Measurements from ENCODE around the gene FEZF1.

The FEZF1 gene

DNA sequence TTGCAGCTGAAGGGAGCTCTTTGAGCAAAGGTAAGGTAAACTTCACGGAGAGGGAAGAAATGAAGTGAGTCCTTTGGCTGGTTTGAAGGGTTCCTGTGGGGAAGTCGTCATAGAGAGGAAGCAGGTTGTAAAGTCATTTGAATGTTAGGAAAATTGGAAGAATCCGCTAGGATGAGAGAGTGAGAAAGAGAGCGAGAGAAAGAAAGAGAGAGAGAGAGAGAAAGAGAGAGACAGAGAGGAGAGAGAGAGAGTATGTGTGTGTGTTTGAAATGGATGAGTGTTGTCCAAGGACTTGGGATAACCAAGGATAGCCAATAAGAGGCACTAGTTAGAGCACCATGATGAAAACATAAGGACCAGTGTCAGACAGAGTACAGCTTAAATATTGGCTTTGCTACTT, 43.1 kb downstream of the FEZF1 start:
- TF ChIP-seq, protein P1, sequence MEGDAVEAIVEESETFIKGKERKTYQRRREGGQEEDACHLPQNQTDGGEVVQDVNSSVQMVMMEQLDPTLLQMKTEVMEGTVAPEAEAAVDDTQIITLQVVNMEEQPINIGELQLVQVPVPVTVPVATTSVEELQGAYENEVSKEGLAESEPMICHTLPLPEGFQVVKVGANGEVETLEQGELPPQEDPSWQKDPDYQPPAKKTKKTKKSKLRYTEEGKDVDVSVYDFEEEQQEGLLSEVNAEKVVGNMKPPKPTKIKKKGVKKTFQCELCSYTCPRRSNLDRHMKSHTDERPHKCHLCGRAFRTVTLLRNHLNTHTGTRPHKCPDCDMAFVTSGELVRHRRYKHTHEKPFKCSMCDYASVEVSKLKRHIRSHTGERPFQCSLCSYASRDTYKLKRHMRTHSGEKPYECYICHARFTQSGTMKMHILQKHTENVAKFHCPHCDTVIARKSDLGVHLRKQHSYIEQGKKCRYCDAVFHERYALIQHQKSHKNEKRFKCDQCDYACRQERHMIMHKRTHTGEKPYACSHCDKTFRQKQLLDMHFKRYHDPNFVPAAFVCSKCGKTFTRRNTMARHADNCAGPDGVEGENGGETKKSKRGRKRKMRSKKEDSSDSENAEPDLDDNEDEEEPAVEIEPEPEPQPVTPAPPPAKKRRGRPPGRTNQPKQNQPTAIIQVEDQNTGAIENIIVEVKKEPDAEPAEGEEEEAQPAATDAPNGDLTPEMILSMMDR (conservative IDR thresholded peaks at IDR 0.05; ENCODE audit: low read depth, low read length): no peak
- no peak overlapping the region for H3K4me3 ChIP-seq (ENCODE audit: low read depth, low read length)
- DNase-seq (ENCODE audit: low read depth): no peak

DNA sequence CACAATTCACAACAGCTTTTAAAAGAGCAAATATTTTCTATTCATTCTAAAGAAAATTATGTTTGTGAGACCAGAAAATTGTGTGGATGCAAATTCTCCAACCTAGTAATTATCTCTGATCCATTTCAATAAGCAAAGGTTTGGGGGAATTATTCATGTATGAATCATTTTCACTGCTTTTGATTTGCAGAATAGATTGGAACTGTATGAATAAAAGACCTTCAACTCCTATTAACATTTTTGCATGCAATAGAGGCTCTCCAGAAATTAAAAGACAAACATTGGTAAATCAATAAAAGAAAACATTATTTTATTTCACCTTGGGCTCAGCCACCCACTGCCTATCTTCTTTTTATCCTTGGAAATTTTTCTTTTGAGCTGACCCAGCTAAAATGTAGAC, 43.5 kb downstream of the FEZF1 start:
- H3K4me3 ChIP-seq (ENCODE audit: low read depth, low read length): no peak overlapping the region
- TF ChIP-seq, protein P1 (conservative IDR thresholded peaks at IDR 0.05; ENCODE audit: low read depth, low read length): no peak
- no peak for DNase-seq (ENCODE audit: low read depth)

DNA sequence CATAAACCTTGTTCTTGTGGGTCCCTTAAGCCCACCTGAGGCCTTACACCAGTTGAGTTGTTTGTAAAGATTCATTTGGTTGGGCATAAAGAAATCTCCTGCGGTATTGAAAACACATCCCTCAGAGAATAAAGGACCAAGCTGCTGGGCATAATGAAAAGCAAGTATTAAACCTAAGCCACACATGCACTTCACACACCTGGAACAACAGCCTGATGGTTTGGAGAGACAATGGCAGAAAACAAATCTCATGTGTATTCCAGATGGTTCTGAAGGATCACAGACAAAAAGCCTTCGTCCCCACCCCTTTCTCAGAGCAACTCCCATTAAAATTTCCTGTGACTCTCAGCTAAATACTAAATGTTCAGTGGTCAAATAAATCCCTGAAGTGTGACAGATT, 44.2 kb downstream of the FEZF1 start:
- DNase-seq (ENCODE audit: low read depth): no peak
- H3K4me3 ChIP-seq (ENCODE audit: low read depth, low read length): no peak overlapping the region
- TF ChIP-seq, protein P1 (conservative IDR thresholded peaks at IDR 0.05; ENCODE audit: low read depth, low read length): no peak

DNA sequence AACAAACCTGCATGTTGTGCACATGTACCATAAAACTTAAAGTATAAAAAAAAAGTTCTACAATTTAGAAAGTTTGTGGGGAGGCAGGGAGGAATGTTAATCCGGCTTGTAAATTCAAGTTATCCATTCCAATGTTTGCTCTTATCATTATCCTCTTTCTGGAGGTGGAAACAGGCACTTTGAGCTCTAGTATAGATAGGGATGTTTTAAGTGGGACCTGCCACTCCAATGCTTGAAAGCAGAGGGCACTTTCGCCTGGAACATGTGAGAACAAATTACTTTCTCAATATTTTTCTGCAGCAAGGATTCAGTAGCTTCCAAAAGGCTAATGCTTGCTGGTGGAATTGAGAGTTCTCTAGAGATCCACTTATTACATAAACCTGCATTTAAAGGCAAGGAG, 45.6 kb downstream of the FEZF1 start:
- no peak for DNase-seq (ENCODE audit: low read depth)
- H3K4me3 ChIP-seq (ENCODE audit: low read depth, low read length): no peak overlapping the region
- TF ChIP-seq, protein P1 (conservative IDR thresholded peaks at IDR 0.05; ENCODE audit: low read depth, low read length): no peak

DNA sequence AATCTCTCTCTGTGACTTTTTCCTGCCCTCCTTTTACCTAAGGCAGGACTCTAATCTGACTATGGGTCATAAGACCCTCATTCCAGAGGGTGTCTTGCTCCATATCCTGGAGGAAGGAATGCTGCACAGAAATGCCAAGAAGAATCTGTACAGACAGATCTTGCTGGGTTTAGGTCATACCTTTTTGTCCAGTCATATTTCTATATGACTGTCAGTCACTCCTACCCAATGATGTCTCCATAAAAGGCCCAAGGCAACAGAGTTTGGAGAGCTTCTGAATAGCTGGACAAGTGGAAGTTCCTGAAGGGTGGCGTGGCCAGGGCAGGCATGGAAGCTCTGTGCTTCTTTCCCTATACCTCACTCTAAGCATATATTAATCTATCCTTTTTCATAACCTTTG, 47.5 kb downstream of the FEZF1 start:
- TF ChIP-seq, protein P1 (conservative IDR thresholded peaks at IDR 0.05; ENCODE audit: low read depth, low read length): no peak
- H3K4me3 ChIP-seq (ENCODE audit: low read depth, low read length): no peak overlapping the region
- no peak for DNase-seq (ENCODE audit: low read depth)

DNA sequence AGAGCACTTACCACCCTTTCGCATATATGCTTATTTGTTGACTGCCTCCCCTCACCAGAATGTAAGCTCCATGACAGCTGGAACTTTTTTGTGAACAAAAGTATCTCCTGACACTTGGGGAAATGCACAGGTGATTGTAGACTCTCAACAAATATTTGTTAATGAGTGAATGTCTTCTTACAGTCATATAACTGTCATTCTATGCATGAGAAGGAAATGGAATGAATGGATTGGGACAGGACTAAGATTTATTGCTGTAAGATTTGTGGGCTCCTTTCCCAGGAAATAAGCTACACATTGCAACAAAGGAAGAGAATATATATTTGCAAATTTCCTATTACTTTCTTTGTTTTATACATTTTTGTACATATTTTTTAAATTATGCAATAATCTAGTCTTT, 48.5 kb downstream of the FEZF1 start:
- no peak for DNase-seq (ENCODE audit: low read depth)
- H3K4me3 ChIP-seq (ENCODE audit: low read depth, low read length): no peak overlapping the region
- TF ChIP-seq, protein P1 (conservative IDR thresholded peaks at IDR 0.05; ENCODE audit: low read depth, low read length): no peak

DNA sequence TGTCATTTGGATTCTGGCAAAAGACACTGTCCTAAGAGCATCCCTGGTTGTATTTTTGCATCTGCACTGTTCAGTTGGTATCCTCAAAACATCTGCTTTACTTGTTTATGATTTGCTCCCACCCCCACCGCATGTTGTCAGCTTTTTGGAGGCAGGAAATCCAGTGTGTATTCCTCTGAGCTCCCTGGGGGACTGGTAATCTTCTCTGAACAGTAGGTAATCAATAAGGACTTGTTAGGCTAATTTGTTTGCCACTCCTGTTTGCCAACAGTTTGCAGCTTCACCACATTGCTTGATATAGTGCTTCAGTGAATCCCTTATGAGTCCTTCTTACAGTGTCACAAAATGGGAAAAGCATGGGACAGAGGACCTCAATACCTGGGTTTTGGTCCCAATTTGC, 49.1 kb downstream of the FEZF1 start:
- DNase-seq (ENCODE audit: low read depth): no peak
- TF ChIP-seq, protein P1 (conservative IDR thresholded peaks at IDR 0.05; ENCODE audit: low read depth, low read length): no peak
- H3K4me3 ChIP-seq (ENCODE audit: low read depth, low read length): no peak overlapping the region

Data from choroid plexus epithelial cell (primary cell).